NCI-H82 treated with DMSO at 0.1 percent for 48 hours (cell line): ENCODE results near the gene EHD2.
"Not testable (repeated sequence)": the region's sequence is repeated elsewhere in the genome, so short reads cannot be mapped to it uniquely, and the experiment has no call there.

Experiments used
- DNase-seq: peaks from one replicate; lab custom pipeline; 2025; ENCODE audit not compliant: unreplicated experiment; lab: John Stamatoyannopoulos, UW

EHD2 gene

GRCh38 chr19:47746129-47746528 is 32.9 kb downstream of the EHD2 start:
- not testable (repeated sequence) for DNase-seq

- DNase-seq, result no peak
Measured at GRCh38 chr19:47749326-47749725, 36.1 kb downstream of the EHD2 start.

- no peak for DNase-seq
Measured at GRCh38 chr19:47750752-47751151, 37.5 kb downstream of the EHD2 start.

DNA sequence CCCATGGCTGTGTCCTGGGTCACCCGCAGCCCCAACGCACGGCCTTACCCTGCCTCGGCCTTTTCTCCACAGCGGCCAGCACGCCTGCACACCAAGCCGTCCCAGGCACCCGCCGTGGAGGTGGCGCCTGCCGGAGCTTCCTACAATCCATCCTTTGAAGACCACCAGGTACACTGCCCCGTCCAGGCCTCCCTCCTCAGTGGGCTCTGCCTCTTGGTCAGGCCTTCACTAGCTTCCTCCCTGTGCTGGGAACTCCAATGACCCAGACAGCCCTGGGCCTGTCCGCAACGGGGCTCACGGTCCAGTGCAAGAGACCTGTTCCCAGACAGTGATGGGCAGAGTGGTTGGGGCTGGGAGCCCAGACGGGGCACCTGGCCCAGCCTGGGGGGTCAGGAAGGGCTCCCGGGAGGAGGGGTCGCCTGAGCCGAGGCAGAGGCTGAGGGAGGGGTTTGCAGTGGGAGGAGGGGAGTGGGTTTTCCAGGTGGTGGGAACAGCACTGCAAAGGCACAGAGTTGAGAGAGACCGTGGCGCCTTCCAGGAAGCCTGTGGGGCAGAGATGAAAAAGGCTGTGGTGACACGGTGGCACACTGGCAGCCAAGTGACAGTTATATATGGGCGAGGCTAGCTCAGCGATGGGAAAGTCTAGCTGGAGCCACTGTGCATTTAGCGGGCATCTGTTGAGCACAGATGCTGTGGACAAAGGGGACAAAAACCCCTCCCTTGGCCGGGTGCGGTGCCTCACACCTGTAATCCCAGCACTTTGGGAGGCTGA is 39.4 kb downstream of the EHD2 start:
- DNase-seq, result no peak

DNA sequence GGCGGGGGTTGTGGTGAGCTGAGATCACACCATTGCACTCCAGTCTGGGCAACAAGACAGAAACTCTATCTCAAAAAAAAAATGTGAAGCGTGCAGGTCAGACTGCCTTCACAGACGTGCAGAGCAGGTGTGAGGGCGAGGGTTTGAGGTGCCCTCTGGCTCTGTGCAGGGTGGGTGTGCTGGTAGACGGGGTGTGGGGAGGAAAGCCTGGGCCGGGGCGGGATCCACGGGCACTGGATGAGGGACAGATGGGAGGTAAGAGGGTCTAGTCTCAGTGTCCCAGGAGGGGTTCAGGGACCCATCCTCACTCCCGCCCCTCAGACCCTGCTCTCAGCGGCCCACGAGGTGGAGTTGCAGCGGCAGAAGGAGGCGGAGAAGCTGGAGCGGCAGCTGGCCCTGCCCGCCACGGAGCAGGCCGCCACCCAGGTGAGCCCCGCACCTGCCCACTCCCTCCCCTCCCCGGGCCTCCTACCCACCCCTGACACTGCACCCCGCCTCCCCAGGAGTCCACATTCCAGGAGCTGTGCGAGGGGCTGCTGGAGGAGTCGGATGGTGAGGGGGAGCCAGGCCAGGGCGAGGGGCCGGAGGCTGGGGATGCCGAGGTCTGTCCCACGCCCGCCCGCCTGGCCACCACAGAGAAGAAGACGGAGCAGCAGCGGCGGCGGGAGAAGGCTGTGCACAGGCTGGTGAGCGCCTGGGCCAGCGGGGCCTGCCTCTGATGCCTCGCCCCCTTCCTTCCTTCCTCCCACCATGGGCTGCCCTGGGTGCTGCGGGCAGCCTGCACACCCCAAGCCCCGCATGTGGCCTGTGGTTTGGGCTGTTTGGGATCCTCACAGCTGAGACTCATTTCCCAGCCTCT is 41.2 kb downstream of the EHD2 start:
- DNase-seq, result no peak

- DNase-seq, result no peak
Measured at GRCh38 chr19:47755065-47755761, 42.0 kb downstream of the EHD2 start.

GRCh38 chr19:47755762-47756626 is 42.8 kb downstream of the EHD2 start:
- DNase-seq, result no peak

- no peak for DNase-seq
Measured at GRCh38 chr19:47756627-47756929, 43.4 kb downstream of the EHD2 start.

- DNase-seq, result no peak
Measured at GRCh38 chr19:47756953-47757608, 43.9 kb downstream of the EHD2 start.

- no peak for DNase-seq
Measured at GRCh38 chr19:47757617-47758442, 44.6 kb downstream of the EHD2 start.

DNA sequence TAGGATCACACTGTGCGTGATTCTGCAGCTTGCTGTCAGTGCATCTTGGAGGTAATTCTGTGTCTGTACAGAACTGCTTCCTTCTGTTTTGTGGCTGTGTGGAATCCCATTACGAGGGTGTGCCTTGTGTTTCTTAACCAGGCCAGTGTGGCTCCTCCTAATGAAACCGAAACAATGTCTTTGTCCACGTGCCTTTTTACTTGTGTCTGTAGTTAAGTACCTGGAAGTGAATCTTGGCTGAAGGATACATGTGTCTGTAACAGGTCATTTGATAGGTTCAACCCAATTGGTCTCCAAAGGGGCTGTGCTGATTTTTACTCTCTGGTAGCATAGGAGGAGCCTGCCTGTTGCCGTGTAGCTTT is 45.2 kb downstream of the EHD2 start:
- DNase-seq, result no peak

- DNase-seq, result no peak
Measured at GRCh38 chr19:47760632-47760999, 47.4 kb downstream of the EHD2 start.

GRCh38 chr19:47761566-47761965 is 48.3 kb downstream of the EHD2 start:
- DNase-seq, result no peak

DNA sequence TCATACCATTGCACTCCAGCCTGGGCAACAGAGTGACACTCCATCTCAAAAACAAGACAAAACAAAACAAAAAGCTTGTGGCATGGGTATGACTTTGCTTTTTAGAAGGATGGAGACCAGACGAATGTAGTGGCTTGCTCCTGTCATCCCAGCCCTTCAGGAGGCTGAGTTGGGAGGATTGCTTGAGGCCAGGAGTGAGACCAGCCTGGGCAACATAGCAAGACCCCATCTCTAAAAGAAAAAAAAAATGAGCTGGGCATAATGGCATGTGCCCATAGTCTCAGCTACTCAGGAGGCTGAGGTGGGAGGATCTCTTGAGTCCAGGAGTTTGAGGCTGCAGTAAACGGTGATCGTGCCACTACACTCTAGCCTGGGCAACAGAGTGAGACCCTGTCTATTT is 48.9 kb downstream of the EHD2 start:
- no peak for DNase-seq

GRCh38 chr19:47762615-47763308 is 49.5 kb downstream of the EHD2 start:
- DNase-seq, result no peak

DNA sequence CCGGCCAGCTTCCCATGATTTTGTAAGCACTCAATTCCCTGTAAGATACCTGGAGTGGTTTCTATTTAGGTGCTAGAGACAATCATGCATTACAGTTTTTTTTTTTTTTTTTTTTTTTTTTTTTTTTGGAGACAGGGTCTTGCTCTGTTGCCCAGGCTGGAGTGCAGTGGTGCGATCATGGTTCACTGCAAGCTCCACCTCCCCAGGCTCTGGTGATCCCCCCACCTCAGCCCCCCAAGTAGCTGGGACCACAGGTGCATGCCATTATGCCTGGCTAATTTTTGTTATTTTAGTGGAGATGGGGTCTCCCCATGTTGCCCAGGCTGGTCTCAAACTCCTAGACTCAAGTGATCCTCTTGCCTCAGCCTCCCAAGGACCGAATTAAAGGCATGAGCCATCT is 51.5 kb downstream of the EHD2 start:
- not testable (repeated sequence) for DNase-seq

- DNase-seq, result peak; percentile 54
Measured at GRCh38 chr19:47765523-47766358, 52.5 kb downstream of the EHD2 start.

- no peak for DNase-seq
Measured at GRCh38 chr19:47766359-47766620, 53.1 kb downstream of the EHD2 start.
